HG03280 (cell line): Measurements from ENCODE around the gene INPP5D.

Experiments used
- ATAC-seq: cut with Tn5 transposase; IDR thresholded peaks from one replicate; pipeline ENCODE4 v1.9.1; 2021; ENCODE audit warnings: mild to moderate bottlenecking, moderate library complexity; ENCODE audit not compliant: unreplicated experiment

INPP5D gene

DNA sequence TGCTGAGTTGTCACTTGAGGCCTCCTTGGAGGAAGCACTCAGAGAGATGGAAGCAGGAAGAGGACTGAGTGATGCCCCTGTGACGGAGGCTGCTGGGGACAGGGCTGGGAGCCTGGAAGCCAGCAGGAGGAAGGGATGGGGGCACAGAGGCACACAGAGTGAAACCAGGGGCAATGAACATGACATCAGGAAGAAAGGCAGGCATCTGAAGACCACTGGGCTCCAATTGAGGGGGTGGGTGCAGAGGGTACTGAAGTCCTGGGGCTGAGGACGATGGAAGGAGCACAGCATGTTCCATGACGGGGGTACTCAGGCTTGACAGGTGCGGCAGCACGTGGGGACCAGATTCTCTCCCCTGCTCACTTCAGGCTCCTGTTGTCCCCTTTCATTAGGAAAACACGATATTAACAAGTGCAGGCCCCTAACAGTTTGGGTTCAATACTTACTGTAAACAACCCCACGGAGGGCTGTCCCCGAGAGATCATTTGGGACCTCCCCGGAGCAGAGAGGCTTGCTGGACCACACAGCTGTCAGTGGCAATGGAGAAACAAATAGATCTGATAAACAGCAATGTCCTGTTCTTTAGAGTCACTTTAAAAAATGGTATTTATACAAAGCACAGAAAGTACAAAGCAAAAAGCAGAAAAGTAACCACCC, 8.7 kb downstream of the INPP5D start:
- ATAC-seq, result no peak

DNA sequence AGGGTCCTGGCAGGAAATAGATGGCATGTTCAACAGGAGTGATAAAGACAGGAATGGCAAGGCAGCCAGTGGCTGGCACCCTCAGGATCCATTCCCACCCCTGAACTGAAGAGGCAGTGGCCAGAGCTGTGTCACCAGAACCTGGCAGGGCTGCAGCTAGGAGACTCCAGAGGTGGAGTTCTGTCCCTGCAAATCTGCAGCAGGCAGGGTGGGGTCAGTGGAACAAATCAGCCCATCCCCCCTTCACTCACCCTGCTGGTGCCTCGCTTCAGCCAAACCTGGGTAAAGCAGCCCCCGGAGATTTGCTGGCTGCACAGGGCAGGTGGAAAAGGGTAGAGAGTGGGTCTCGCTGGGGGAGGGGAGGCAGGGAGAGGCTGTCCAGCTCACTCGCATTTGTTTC, 12.7 kb downstream of the INPP5D start:
- ATAC-seq, result no peak

DNA sequence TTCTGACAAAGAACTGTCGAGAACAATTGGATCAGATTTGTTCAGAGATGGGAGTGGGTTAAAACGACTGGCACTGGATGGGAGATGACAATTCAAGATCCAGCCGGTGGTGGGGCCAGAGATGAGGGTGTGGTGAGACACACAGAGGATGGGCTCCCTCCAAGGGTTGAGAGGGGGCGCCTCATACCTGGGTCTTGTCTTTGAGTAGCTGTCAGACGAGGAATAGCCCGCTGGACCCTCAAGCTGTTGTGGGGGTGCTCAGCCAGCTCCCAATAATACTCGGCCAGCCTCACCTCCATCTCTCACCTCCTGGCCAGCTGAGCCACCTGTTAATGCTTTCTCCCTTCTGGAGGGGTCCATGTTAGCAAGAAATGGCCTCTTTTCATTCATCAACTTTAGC, 14.0 kb downstream of the INPP5D start:
- ATAC-seq, result no peak

DNA sequence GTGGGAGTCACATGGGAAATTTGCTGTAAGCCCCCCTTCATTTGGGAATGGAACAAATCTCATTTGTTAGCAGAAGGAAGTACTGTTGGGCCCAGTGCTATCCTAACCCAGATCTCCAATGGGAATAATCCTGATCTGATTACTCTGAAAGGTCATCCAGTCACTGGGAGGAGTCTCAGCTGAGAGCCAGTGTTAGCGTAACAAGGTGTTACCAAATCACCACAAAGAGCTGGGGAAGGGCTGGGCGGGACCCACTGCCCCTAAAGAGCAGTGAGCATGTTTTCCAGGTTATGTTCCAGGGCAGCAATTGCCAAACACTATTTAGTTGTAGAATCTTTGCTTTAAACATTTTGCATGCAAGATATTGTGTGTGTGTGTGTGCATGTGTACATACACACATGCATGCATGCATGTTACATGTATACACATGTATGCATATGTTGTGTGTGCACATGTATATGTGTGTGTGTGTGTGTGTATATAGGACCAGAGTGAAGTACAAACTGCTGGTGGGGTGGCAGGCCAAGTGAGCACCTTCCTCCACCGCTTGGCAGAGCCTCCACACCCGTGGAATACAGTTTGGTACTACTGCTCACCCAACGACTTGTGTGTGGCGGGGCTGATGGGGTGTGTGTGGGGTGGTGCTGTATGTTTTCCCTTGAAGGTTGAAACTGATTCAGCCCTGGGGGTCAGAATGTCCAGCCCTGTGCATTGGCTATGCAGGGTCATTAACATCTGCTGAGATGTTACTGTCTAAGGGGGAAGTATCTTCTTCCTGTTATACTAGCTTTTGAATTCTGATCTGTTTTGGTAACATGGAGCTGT, 15.2 kb downstream of the INPP5D start:
- ATAC-seq, result no peak

DNA sequence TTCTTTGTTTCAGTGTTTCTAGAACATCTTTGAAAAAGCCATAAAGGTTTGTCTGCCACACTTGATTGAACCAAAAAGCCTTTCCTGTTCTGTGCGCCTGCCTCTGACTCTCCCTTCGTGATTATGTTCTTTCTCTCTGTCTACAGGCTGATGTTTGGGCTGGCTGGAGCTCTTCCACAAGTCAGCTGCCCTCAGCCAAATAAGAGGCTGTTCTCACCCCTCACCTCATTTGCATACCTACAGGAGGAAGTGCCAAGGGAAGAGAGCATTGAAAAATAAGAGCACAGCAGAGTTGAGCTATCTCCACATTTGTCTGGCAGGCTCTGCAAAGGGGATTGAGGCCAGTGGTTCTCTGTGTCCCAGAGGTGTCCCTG, 15.8 kb downstream of the INPP5D start:
- peak; percentile 62 for ATAC-seq

DNA sequence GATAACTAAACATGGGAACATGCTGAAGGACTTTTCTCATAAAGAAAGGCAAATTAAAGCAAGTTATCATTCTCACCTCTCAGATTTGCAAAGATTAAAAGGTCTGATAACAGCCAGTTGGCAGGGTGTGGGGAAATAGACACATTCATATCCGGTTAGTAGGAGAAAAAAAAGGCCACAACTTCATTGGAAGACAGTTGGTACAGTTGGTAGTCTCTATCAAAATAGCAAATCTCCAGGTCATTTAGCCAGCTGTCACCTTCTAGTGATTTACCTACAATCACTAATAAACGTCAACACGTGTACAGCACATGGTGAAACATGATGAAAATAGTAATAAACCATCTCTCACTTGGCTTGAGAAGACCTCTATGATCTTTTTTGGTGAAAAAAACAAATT, 16.6 kb downstream of the INPP5D start:
- ATAC-seq, result no peak

DNA sequence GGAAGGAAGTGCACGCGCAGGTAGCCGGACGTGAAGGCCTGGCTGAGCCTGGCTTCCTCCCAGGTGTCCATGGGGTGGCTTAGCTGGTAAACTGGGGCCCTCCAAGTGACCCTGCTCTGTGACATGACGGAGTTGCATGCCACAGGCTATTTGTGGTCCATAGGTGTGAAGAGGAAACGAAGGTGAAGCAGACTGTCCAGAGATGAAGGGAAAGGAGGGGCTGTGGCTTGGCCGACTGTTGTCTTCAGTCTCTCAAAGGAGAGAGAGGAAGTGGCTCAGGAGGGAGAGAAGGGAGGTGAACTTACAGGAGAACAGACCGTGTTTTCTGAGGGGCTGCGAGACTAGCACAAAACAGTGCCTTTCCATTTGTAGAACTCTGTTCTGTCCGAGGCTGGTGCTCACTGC, 19.3 kb downstream of the INPP5D start:
- ATAC-seq, result peak; percentile 32

DNA sequence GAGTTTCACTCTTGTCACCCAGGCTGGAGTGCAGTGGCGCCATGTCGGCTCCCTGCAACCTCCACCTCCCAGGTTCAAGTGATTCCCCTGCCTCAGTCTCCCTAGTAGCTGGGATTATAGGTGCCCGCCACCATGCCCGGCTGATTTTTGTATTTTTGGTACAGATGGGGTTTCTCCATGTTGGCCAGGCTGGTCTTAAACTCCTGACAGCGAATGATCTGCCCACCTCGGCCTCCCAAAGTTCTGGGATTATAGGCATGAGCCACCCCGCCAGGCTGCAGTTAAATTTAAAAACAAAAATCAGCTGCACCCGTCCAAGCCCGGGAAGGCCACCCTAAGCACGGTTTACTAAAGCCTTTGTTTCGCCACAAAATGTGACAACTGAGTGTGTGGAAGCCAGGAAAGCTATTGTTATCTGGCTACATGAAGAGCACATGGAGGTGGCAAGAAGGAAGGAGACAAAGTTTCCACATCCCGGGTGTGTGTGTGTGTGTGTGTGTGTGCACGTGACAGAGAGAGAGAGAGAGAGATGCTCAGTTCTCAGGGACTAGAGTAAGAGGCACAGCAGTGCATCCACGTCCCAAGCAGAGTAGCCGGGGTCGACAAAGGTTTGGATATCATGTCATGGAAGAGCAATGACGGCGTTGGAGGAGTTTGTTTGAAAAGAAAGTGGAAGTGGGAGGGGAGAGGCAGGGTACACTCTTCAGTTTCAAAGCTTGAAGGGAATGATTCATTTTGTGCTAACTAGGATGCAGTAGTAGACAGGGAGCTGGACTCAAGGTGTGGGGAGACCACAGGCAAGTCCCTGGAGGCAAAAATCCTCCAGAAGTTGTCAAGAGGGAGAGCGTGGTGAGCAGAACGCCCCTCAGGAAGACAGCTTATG, 20.1 kb downstream of the INPP5D start:
- no peak for ATAC-seq

DNA sequence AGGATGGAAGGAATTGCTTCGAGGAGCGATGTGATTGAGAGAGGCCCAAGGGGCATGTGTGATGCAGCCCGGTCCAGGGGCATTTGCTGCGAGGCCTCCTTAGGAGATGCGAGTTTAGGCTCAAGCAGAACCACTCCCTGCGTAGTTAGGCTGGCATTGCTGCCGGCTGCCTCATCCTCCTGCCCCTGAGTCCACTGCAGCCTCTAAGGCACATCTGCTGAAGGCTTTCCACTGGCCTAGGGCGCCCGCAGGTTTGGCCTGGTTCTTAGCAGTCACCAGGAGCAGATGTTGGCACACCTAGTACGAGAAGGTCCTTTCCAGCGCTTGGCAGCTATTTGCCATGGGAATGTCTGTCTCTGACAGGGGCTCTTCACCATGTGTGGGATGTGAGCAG, 20.7 kb downstream of the INPP5D start:
- ATAC-seq, result no peak

DNA sequence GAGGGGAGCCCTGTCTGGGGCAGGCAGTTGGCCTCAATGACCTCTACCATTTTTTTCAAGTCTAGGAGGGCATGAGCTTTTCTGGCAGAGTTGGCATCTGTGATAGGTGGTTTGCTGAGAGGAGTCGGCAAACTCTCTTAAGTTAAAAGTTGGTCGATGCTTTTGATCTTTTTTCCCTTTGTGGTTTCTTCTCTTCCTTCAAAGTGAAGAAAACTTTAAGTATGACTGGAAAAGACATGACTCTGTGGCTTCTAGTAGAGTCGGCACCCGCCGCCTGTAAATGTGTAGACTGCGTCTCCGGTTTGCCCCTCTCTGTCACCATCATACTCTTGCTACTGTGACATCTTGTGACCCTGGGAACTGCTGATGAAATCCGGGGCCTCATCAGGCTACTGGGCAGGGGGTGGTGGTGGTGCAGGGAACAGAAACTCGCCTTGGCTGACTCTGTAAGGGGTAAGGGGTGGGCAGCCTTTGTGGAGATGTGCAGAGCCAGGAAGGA, 21.1 kb downstream of the INPP5D start:
- ATAC-seq, result no peak

DNA sequence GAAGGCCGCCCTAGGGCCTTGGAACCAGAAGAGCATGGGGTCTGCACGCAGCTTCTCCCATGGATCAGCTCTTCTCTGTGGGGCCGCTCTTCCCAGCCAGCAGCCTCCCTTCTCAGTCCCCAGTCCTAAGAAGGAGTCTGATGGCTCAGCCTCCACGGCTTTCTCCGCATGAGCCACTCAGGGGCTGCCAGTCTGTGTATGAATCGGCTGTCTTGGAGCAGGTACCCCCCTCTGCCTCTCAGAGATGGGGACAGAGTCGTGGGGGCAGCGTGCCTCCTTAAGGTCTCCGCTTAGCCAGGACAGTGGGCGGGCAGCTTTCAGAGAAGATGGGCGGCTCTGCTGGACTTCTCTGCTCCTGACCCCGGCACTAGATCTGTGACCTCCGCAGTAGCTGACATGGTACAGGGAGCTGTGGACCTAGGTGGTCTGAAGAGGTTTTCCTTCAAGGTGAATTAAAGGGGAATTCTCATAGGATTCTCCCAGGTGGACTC, 21.6 kb downstream of the INPP5D start:
- peak; percentile 2 for ATAC-seq

DNA sequence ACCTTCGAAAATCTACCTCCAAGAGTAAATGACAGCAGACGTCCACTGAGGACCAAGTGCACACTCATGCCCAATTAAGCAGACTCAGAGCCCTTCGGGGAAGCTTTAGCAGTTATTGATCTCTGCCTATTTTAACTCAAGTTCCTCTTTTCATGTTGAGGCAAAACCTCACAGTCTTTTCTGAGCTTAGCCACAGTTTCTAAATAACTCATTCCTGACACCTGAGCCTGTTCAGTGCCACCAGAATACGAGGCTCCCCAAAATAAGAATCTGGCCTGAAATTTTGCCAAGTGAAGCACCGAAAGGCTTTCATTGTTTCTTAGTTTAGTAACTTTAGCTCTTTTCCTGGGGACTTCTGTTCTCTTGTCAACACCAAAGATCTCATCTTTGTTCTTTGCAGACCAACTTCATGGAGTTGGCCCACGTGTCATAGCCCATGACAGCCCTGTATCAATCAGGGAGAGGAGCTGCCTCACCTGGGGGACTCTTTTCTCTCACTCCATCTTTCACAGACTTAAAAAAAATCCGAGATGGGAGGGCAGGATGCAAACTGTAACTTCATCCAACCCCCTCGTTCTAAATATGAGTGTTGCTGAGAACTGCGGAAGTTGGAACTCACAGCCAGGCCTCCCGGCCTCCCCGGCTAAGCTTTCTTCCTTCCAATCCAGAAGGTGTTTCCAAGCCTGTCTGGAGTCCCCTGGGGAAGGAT, 22.2 kb downstream of the INPP5D start:
- peak; percentile 32 for ATAC-seq

DNA sequence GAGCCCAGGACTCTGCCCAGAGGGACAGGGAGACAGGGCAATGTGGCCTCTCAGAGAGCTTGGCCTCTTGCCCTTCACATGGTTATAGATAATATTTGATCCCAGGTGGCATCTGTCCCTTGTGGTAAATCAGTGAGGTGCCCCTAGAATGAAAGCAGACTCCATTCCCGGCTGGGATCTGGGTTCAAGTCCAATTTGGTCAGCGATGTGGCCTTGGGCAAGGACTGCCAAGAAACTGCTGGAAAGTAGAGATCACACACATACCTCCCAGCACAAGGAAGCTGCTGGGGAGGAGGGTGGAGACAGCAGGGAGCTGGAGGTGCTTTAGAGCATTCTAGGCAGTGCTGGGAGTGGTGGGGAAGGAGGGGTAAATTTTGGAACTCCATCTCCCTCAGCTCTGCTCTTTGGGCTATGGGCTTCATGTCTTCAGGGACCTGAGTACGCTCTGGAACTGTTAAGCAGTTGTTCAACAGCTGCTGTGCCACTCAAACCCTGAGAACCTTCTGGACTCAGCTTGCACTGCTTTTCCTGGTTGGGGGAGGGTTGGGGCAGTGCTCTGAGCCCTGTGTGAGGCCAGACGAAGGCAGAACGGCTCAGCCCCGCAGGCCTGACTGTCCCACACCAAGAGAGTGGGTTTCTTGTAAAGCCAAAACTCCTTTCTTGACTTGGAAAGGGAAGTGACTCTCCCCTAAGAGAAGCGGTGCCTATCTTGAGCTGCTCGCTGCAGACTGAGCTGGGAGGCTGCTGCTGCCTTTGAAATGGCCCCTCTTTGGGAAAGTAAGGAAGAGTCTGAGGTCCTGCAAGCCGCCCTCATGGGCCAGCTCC, 23.0 kb downstream of the INPP5D start:
- no peak for ATAC-seq

DNA sequence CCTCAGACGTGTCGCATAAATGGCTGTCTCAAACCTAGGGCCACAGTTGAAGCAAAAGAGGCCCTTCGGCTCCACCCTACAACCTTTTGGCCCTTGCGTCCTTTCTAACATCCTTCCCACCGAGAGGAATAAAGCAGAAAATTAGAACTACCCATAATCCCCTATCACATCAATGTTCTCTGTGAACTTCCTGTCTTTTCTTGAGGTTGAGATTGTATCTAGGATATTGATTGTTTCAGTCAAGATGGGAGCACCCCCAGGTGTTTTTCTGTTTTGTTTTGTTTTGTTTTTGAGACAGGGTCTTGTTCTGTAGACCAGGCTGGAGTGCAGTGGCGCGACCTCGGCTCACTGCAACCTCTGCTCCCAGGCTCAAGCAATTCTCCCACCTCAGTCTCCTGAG, 23.6 kb downstream of the INPP5D start:
- ATAC-seq, result no peak

DNA sequence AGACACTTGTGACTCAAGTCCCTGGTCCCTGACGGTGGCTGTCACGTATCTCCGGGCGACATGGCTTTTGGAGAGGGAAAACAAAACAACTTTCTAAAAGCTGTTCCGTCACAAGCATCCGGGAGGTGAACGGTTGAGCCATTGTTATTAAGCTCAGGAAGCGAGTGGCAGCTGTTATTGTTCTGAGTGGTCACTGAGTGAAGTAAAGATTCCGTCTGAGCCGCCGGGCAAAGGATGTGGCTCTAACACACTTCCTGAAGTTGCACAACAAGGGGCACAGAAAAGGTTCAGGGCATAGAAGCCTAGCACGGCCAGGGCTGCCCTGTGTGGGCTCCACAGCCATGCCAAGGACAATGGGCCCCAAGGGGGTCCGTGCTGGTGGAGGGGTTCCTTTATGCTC, 24.3 kb downstream of the INPP5D start:
- ATAC-seq, result no peak

DNA sequence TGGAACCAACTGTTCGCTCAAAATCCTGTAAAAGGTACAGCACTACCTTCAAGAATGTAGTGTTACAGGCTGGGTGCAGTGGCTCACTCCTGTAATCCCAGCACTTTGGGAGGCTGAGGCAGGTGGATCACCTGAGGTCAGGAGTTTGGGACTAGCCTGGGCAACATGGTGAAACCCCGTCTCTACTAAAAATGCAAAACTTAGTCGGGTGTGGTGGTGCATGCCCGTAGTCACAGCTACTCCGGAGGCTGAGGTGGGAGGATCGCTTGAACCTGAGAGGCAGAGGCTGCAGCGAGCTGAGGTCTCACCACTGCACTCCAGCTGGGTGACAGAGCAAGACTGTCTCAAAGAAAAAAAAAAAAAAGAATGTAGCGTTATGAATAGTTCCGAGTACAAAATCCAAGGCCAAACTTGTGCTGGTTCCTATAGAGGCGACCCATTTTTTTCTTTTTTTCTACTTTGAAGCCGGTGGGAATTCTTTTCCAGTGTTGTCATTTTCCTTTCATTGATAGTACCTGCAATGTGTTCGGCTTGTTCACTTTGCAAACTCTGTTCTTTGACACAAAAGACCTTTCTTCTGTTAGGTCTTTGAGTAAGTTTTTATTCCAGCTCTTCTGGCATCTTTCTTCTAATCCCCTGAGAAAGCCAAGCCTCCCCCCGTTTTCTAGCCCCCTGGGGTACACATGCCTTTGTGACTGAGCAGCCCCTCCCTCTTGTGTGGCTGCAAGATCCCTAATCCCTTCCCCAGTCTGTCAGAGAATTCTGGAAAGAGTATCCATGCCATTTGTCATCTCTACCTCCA, 25.1 kb downstream of the INPP5D start:
- ATAC-seq, result no peak

DNA sequence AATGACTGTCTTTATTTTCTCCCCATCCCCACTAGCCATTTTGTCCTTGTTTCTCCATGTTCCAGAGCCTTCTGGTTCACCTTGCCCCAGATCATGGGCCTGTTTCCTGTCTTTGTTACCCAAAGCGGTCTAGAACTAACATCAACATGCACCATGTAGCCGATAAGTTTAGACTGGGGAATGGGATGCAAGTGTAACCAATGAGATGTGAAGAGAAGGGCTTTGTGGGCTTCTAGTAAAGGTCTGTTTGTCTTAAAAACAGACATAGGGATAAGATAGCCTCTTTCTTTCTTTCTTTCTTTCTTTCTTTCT, 25.7 kb downstream of the INPP5D start:
- ATAC-seq, result no peak

DNA sequence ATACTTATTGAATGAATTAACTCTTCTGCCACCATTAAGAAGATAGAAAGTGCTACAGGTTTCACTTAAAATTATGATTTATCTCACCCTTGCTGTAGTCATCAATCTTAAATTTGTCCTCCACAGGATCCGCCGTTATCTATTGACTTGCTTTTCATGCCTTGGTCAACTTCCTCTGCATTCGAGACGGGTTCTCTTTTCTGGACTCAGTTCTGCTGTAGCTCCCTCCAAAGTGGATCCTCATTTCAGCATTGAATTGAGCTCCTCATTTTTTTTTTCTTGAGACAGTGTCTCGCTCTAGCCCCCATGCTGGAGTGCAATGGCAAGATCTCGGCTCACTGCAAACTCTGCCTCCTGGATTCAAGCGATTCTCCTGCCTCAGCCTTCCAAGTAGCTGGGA, 27.6 kb downstream of the INPP5D start:
- ATAC-seq, result no peak

DNA sequence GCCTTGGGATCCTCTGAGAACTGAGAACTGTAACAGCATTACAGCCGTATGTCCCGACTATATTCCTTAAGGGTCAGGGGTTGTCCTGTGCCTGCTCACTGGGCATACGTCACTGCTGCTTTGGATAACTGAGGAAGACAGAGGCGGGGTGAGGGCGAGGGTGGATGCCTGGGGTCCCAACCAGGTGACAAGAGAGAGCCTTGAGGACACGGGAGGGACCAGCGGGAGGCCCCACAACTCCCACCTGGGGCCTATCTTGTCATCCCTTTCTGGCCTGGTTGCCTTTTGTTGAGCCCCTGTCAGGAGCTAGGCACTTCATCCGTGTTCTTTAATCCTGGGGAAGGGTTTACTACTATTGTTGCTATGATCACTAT, 28.8 kb downstream of the INPP5D start:
- no peak for ATAC-seq
